Inflammatory macrophage (primary cell): ENCODE measurements around the gene NIPBL.
"Not testable (repeated sequence)": the region's sequence is repeated elsewhere in the genome, so short reads cannot be mapped to it uniquely, and the experiment has no call there.

Experiments
- DNase-seq, 2 donors: peaks; one replicate each; pipeline ENCODE4 v3.0.0-alpha.2; 2020 to 2022

Gene NIPBL

DNA sequence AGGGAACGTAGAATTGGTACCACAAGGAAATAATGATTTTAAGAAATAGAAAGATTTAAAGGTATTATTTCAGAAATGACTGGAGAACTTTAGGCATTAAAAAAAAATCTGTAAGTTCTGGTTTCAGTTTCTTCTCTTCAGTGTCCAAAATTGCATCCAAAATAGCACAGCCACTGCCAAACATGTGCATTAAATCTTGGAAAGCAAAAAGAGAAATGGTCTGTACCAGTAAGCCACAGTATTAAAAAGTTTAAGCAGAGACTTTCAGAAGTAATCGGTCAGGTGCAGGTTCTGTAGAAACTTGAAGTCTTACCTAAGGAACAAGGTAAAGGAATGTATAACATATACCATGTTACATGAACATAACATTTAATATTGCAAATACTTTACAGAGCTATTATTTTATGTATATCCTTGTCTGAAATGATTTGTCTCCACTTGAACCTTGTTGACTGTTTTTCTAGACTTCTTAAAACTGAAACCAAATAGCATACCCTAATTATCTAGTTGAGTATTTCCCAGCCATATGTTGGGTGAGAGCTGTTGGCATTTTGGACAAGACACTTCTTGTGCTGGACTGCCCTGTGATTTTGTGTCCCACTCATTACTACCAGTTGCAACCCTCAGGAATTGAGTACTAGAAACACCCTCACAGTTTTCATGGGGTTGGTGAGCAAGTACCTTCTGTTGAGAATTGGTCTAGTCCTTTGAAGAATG, 32.1 kb downstream of the NIPBL start:
- no peak for DNase-seq

- DNase-seq, result no peak
Observed at GRCh38 chr5:36915653-36916052, 39.1 kb downstream of the NIPBL start.

DNA sequence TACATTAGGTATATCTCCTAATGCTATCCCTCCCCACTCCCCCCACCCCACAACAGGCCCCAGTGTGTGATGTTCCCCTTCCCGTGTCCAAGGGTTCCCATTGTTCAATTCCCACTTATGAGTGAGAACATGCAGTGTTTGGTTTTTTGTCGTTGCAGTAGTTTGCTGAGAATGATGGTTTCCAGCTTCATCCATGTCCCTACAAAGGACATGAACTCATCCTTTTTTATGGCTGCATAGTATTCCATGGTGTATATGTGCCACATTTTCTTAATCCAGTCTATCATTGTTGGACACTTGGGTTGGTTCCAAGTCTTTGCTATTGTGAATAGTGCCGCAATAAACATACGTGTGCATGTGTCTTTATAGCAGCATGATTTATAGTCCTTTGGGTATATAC, 40.0 kb downstream of the NIPBL start:
- DNase-seq, result not testable (repeated sequence)

- peak; percentile 23 to 39 for DNase-seq
Observed at GRCh38 chr5:36917358-36917757, 40.8 kb downstream of the NIPBL start.

DNA sequence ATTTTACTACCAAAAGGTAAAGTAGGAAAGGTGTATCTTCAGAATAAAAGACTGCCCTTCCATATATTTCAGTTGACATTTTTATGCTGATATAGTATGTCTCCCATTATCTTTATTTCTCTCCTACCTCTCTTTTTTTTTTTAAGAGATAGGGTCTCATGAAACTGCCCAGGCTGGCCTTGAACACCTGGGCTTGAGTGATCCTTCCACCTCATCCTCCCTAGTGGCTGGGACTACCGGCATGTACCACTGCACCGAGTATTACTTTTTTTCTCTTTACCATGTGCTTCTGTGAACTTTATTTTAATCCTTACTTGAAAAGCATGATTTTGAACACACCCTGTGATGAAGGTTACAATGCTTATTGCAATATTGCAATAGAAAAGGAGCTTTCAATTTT, 42.7 kb downstream of the NIPBL start:
- DNase-seq, result no peak

DNA sequence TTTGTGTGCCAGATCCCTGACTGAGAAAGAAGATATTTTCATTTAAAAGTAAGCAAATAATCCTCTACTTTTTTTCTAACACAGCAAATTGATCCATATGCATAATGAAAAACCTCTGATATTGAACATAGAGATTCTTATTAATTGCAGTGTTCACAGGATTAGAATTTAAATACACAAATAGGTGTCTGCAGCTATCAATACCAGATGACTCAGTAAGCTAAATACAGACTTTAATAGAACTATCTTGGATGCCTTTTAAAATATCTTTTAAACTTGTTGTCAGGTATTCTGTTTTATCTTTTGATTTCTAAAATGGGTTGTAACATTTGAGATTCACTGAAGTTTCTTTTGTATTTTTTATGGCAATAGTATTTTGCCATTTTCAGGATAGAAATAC, 43.1 kb downstream of the NIPBL start:
- DNase-seq, result no peak

DNA sequence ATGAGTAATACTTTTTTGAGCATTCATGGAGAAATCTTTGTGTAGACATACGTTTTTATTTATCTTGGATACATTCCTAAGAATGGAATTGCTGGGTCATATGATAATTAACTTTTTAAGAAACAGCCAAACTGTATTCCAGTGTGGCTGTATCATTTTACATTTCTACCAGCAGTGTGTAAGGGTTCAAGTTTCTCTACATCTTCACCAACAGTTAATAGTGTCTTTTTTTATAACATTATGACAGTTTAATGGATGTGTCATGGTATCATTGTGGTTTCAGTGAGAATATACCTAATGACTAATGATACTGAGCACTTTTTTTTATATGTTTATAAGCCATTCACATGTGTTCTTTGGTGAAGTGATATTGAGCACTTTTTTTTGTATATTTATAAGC, 52.4 kb downstream of the NIPBL start:
- no peak for DNase-seq

- DNase-seq, result no peak
Observed at GRCh38 chr5:36929438-36929837, 52.9 kb downstream of the NIPBL start.

DNA sequence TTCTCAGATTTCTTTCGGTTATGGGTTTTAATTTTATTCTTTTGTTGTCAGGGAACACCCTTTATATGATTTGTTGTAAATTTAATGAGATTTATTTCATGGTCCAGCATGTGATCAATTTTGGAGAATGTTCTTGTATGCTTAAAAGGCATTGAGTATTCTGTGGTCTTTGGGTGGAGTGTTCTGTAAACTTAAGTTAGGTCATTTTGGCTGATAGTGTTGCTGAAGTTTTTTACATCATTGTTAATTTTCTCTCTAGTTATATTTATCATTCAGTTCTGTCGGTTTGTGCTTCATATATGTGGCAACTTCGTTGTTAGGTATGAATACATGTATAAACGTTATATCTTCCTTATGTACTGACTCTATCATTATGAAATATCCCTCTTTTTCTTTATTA, 55.5 kb downstream of the NIPBL start:
- DNase-seq, result no peak

DNA sequence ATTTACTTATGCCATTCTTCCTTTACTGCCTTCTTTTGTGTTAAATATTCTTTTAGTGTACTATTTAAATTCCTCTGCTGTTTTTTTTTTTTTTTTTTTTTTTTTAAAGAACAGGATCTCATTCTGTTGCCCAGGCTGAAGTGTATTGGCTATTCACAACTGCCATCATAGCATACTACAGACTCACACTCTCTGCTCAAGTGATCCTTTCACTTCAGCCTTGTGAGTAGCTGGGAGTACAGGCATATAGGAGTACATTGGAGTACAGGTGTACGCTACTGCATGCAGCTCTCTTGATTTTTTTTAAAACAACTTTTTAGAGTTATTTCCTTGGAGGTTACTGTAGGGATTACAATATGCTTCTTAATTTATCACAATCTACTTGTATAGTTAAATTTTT, 56.1 kb downstream of the NIPBL start:
- no peak for DNase-seq

DNA sequence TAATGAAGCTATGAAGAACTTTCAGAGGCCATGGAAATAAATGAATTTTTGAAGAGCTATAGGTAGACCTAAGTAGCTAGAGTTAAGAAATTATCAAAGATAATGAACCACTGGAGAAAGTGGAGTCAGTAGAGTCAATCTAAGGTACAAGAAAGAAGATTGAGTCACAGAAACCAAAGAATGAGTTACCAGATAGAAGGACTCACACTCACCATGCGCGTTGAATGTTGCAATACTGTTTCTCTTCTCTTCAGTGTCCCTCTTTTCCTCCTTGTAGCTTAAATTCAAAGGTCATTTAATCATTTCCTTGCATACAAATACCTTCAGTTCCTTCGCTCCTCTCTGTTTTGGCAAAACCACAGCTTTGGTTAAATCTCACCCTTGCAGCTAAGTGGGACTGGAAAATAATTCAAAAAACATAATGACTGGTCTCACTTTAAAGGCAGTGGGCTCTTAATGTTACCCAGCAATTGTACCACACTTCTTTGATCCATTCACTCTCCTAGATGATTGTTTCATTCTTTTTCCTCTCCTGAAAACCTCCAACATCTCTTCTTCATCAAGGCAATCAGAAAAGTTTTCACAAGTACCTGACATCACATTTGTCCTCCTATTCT, 58.3 kb downstream of the NIPBL start:
- no peak for DNase-seq

- DNase-seq, result no peak
Observed at GRCh38 chr5:36935805-36936204, 59.2 kb downstream of the NIPBL start.

GRCh38 chr5:36936309-36936708, 59.7 kb downstream of the NIPBL start:
- no peak for DNase-seq

DNA sequence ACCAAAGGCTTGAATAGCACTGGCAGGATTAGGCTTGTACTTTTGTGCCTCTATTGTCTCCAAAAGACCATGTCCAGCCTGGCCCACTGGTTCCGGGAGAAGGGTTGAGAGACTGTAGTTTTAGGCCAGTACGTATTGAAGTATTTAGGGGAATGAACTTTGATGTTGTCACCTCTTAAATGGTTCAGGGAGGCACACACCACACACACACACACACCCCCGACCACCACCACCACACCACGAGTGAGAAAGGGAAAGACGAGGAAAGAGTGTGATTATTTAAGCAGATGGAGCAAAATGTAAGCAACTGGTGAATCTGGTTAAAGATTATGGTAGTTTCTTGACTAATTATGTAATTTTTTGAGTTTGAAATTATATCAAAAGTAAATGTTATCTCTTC, 61.6 kb downstream of the NIPBL start:
- no peak for DNase-seq

- peak; percentile 9 to 36 for DNase-seq
Observed at GRCh38 chr5:36939969-36940858, 63.6 kb downstream of the NIPBL start.

- DNase-seq, result no peak
Observed at GRCh38 chr5:36943584-36943983, 67.0 kb downstream of the NIPBL start.

- DNase-seq, result no peak
Observed at GRCh38 chr5:36944024-36944423, 67.5 kb downstream of the NIPBL start.

GRCh38 chr5:36944607-36945225, 68.1 kb downstream of the NIPBL start:
- peak; percentile 50 to 78 for DNase-seq

DNA sequence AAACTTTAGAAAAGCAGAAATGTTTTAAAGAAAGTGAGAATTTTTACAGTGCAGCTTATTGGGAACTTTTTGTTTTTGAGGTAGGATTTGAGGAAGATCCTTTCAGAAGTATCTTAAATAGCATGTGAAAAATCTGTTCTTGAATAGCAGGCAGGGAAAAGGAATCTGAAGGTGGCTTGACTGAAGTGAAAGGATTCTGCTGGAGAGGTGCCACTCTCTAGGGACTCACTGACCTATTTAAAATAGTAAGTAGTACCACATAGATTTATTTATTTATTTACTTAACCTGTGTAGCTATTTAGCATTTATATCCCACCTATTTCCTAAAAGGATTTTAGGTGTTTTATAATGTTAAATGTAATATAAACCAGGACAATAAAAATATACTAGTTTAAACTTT, 69.1 kb downstream of the NIPBL start:
- DNase-seq, result no peak

DNA sequence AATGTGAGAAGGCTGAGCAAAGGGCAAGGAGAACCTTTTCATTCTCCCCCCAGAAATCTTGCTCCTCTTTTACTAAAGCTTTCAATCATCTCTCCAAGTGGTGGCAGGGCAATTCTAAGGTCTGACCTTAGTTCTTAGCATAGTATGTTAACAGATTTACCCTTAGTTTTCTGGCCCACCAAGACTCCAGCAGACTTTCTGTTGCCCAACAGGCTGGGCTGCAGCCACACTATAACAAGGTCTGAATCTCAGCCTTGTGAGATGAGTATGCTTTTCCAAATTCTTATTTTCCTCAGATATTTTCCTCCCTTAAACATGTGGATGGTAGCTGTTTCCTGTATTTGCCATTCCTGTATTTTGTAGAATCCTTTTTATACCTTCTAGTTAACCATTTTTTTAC, 69.5 kb downstream of the NIPBL start:
- no peak for DNase-seq

- no peak for DNase-seq
Observed at GRCh38 chr5:36948041-36948440, 71.5 kb downstream of the NIPBL start.

- no peak for DNase-seq
Observed at GRCh38 chr5:36948650-36949049, 72.1 kb downstream of the NIPBL start.

GRCh38 chr5:36949593-36949992, 73.0 kb downstream of the NIPBL start:
- DNase-seq, result peak in 1 of 2 donors; percentile 41
